ENCODE results near the gene RASSF4. TPM values are rescaled to one million over a fixed set of nuclear protein-coding genes. Genes with fewer than 3 reads are reported as not detected.

The RASSF4 gene
- total and polyA plus RNA-seq, 4 donors = 8.2 to 26.9 (median 12.4) TPM

GRCh38 chr10:44930904-44931620 is 28.5 kb upstream of the RASSF4 start:
- TF ChIP-seq JUND (IDR thresholded peaks at IDR 0.05) = no peak
- no peaks in the 10 kb centered on the region for H3K36me3 ChIP-seq (ENCODE audit: control insufficient read depth in 4 of 4, insufficient read depth in 3 of 4, low read depth in 1 of 4, low read length in 3 of 4)
- H3K27me3 ChIP-seq (ENCODE audit: control insufficient read depth in 4 of 4, insufficient read depth in 4 of 4, low read length in 3 of 4) = no peaks in the 10 kb centered on the region
- DNase-seq (ENCODE audit: low spot score) = peak; percentile 28
- no peak overlapping the region for H3K4me3 ChIP-seq (ENCODE audit: low read depth in 1 of 3, low read length in 3 of 3)
- no peak overlapping the region for H3K27ac ChIP-seq (ENCODE audit: low read depth in 1 of 2, low read length in 2 of 2)
- H3K9me3 ChIP-seq (ENCODE audit: control insufficient read depth in 4 of 4, low read length in 3 of 4) = no peaks in the 10 kb centered on the region
- WGBS = 85% methylated on average over 4 of the region's 4 CpGs
- H3K4me1 ChIP-seq (ENCODE audit: control insufficient read depth in 4 of 4, insufficient read depth in 4 of 4, low read length in 3 of 4) = peaks cover 3 to 6% (median 4%) of the 10 kb centered on the region in 4 donors
- no peak overlapping the region for H3K9ac ChIP-seq (ENCODE audit: low read depth in 1 of 2, low read length in 2 of 2)

GRCh38 chr10:44931621-44932516 is 27.7 kb upstream of the RASSF4 start:
- Histone ChIP-seq H3K36me3 (ENCODE audit: control insufficient read depth in 4 of 4, insufficient read depth in 3 of 4, low read depth in 1 of 4, low read length in 3 of 4) (no peaks in the 10 kb centered on the region), H3K4me1 (ENCODE audit: control insufficient read depth in 4 of 4, insufficient read depth in 4 of 4, low read length in 3 of 4) (peaks cover 3 to 6% (median 4%) of the 10 kb centered on the region in 4 donors), H3K9ac (ENCODE audit: low read depth in 1 of 2, low read length in 2 of 2) (no peak overlapping the region), H3K27me3 (ENCODE audit: control insufficient read depth in 4 of 4, insufficient read depth in 4 of 4, low read length in 3 of 4) (no peaks in the 10 kb centered on the region), H3K4me3 (ENCODE audit: low read depth in 1 of 3, low read length in 3 of 3) (no peak overlapping the region), H3K9me3 (ENCODE audit: control insufficient read depth in 4 of 4, low read length in 3 of 4) (no peaks in the 10 kb centered on the region), H3K27ac (ENCODE audit: low read depth in 1 of 2, low read length in 2 of 2) (no peak overlapping the region)
- no peak for TF ChIP-seq HNF4G (IDR thresholded peaks at IDR 0.05)
- no peak for TF ChIP-seq ZBTB33 (IDR thresholded peaks at IDR 0.05)
- no peak for TF ChIP-seq ATF3 (IDR thresholded peaks at IDR 0.05)
- no peak for TF ChIP-seq YY1 (IDR thresholded peaks at IDR 0.05)
- no peak for TF ChIP-seq RXRA (IDR thresholded peaks at IDR 0.05)
- no peak for TF ChIP-seq CTCF (IDR thresholded peaks at IDR 0.05; ENCODE audit: low read depth, low read length, missing input control)
- TF ChIP-seq SP1 (IDR thresholded peaks at IDR 0.05) = no peak
- TF ChIP-seq GABPA (IDR thresholded peaks at IDR 0.05 in 1 of 2, conservative IDR thresholded peaks at IDR 0.05 in 1 of 2) = no peak
- no peak for TF ChIP-seq RAD21 (IDR thresholded peaks at IDR 0.05)
- no peak for TF ChIP-seq EGR1 (IDR thresholded peaks at IDR 0.05; ENCODE audit: low read depth in 2 of 2)
- no peak for TF ChIP-seq FOXA2 (IDR thresholded peaks at IDR 0.05)
- TF ChIP-seq HNF4A (conservative IDR thresholded peaks at IDR 0.05) = no peak
- no peak for TF ChIP-seq TAF1 (conservative IDR thresholded peaks at IDR 0.05)
- DNase-seq (ENCODE audit: low spot score) = peak; percentile 27
- WGBS = 90% methylated on average over 10 of the region's 10 CpGs
